ENCODE results near the gene DUOX2. TPM values are rescaled to one million over a fixed set of nuclear protein-coding genes. Genes with fewer than 3 reads are reported as not detected.

DUOX2 gene
- total RNA-seq, 1 experiment from 2014 or later: 0.44 TPM

DNA sequence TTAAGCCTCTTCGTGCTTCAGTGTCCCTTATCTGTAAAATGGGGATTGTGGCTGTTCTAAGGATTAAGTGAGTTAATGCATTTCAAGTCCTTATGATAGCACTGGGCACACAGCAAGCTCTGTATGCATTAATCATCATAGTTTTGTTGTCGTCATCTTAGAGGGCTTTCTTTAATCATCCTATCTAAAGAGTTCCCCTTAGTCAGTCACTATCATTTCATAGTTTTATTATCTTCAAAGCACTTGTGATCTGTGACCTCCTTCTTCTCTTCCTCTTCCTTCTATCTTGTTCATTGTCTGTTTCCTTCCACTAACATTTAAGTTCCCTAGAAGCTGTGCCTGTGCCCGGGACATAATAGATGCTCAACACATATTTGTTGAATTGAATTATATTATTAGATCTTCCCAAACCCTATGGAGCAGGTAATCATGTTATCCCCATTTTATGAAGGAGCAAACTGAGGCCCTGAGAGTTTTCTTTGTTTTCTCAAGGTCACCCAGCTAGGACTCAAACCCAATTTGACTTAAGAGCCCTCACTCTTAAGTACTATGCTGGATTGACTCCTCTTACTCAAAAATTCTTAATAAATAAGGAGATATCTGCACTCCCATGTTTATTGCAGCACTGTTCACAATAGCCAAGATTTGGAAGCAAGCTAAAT is 24.1 kb downstream of the DUOX2 start:
- no peaks in the 10 kb centered on the region for H3K9me2 ChIP-seq (ENCODE audit: insufficient read depth)
- CTCF ChIA-PET: no interaction called here
- H3K27ac ChIP-seq (ENCODE audit: low read depth, low read length): no peak overlapping the region
- TF ChIP-seq POLR2A (IDR thresholded peaks at IDR 0.05; ENCODE audit: borderline replicate concordance, extremely low read depth, insufficient read depth, insufficient read length): no peak
- TF ChIP-seq, protein P1, sequence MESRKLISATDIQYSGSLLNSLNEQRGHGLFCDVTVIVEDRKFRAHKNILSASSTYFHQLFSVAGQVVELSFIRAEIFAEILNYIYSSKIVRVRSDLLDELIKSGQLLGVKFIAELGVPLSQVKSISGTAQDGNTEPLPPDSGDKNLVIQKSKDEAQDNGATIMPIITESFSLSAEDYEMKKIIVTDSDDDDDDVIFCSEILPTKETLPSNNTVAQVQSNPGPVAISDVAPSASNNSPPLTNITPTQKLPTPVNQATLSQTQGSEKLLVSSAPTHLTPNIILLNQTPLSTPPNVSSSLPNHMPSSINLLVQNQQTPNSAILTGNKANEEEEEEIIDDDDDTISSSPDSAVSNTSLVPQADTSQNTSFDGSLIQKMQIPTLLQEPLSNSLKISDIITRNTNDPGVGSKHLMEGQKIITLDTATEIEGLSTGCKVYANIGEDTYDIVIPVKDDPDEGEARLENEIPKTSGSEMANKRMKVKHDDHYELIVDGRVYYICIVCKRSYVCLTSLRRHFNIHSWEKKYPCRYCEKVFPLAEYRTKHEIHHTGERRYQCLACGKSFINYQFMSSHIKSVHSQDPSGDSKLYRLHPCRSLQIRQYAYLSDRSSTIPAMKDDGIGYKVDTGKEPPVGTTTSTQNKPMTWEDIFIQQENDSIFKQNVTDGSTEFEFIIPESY (IDR thresholded peaks at IDR 0.05; ENCODE audit: extremely low read depth, insufficient replicate concordance, low read length): no peak
- no peak for TF ChIP-seq EGR1 (IDR thresholded peaks at IDR 0.05; ENCODE audit: low read depth)
- TF ChIP-seq CBX3 (IDR thresholded peaks at IDR 0.05; ENCODE audit: low read depth): no peak
- TF ChIP-seq, protein P2, sequence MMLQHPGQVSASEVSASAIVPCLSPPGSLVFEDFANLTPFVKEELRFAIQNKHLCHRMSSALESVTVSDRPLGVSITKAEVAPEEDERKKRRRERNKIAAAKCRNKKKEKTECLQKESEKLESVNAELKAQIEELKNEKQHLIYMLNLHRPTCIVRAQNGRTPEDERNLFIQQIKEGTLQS (IDR thresholded peaks at IDR 0.05): no peak
- TF ChIP-seq, protein P3, sequence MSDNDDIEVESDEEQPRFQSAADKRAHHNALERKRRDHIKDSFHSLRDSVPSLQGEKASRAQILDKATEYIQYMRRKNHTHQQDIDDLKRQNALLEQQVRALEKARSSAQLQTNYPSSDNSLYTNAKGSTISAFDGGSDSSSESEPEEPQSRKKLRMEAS (IDR thresholded peaks at IDR 0.05): no peak
- TF ChIP-seq EZH2phosphoT487 (IDR thresholded peaks at IDR 0.05; ENCODE audit: borderline replicate concordance): no peak
- no peak for TF ChIP-seq FOSL1 (IDR thresholded peaks at IDR 0.05; ENCODE audit: low read depth)
- TF ChIP-seq TCF7L2 (IDR thresholded peaks at IDR 0.05; ENCODE audit: borderline replicate concordance, extremely low read depth, insufficient read depth, insufficient read length): no peak
- TF ChIP-seq, protein P4, sequence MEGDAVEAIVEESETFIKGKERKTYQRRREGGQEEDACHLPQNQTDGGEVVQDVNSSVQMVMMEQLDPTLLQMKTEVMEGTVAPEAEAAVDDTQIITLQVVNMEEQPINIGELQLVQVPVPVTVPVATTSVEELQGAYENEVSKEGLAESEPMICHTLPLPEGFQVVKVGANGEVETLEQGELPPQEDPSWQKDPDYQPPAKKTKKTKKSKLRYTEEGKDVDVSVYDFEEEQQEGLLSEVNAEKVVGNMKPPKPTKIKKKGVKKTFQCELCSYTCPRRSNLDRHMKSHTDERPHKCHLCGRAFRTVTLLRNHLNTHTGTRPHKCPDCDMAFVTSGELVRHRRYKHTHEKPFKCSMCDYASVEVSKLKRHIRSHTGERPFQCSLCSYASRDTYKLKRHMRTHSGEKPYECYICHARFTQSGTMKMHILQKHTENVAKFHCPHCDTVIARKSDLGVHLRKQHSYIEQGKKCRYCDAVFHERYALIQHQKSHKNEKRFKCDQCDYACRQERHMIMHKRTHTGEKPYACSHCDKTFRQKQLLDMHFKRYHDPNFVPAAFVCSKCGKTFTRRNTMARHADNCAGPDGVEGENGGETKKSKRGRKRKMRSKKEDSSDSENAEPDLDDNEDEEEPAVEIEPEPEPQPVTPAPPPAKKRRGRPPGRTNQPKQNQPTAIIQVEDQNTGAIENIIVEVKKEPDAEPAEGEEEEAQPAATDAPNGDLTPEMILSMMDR (IDR thresholded peaks at IDR 0.05 in 2 of 3, conservative IDR thresholded peaks at IDR 0.05 in 1 of 3; ENCODE audit: borderline replicate concordance in 1 of 3, insufficient read depth in 1 of 3, low read depth in 2 of 3, low read length in 2 of 3): no peak
- TF ChIP-seq YY1 (IDR thresholded peaks at IDR 0.05; ENCODE audit: extremely low read depth, insufficient replicate concordance, low read depth, low read length): no peak
- TF ChIP-seq SIN3A (IDR thresholded peaks at IDR 0.05; ENCODE audit: low read depth): no peak
- TF ChIP-seq JUND (IDR thresholded peaks at IDR 0.05): no peak
- TF ChIP-seq SRF (IDR thresholded peaks at IDR 0.05; ENCODE audit: low read depth): no peak
- TF ChIP-seq ZNF274 (IDR thresholded peaks at IDR 0.05; ENCODE audit: low read depth, low read length): no peak
- no peak for TF ChIP-seq ELF1 (IDR thresholded peaks at IDR 0.05; ENCODE audit: borderline replicate concordance, low read depth)
- TF ChIP-seq EZH2 (IDR thresholded peaks at IDR 0.05): no peak
- no peak for TF ChIP-seq POLR2AphosphoS5 (IDR thresholded peaks at IDR 0.05; ENCODE audit: low read depth, low read length)
- no peak for TF ChIP-seq CEBPB (IDR thresholded peaks at IDR 0.05; ENCODE audit: low read depth)
- H3K4me3 ChIP-seq (replicated peaks in 1 of 2; ENCODE audit: low read depth in 1 of 2, low read length in 2 of 2): no peak overlapping the region
- DNase-seq (ENCODE audit: low read depth, low spot score) (no peak), ATAC-seq (no peak)
- BruUV-seq (replicated peaks): no TSS peak
- no peaks in the 10 kb centered on the region for H3K9me3 ChIP-seq (ENCODE audit: control insufficient read depth in 1 of 2, insufficient read depth in 1 of 2, low read depth in 1 of 2, low read length in 2 of 2)
- POLR2A ChIA-PET: no interaction called here
- H3K27me3 ChIP-seq (ENCODE audit: insufficient read depth, low read length): peaks cover 14% of the 10 kb centered on the region; the same call in 1 of the 2 replicates
- H2AFZ ChIP-seq (ENCODE audit: low read depth, low read length, poor library complexity, severe bottlenecking): no peak overlapping the region
- H3K79me2 ChIP-seq (ENCODE audit: insufficient read depth, low read length): no peaks in the 10 kb centered on the region
- intact Hi-C loops (cut with micrococcal nuclease): no loop called here
- H4K20me1 ChIP-seq (ENCODE audit: insufficient read depth): no peaks in the 10 kb centered on the region
- no peaks in the 10 kb centered on the region for H3K36me3 ChIP-seq (ENCODE audit: control insufficient read depth in 1 of 2, insufficient read depth in 2 of 2, low read length in 2 of 2)
- no peak overlapping the region for H3K9ac ChIP-seq (ENCODE audit: low read length)
- RAD21 ChIA-PET (ENCODE audit: low non-redundant PET in 1 of 2, low total read pairs in 2 of 2, uncharacterized antibody in 2 of 2, unreplicated experiment in 2 of 2): no interaction called here
- H3K4me2 ChIP-seq (ENCODE audit: low read length): no peak overlapping the region
- peaks cover 0 to 7% of the 10 kb centered on the region in 2 experiments; a peak in 1 of 4 replicates for H3K4me1 ChIP-seq (ENCODE audit: control insufficient read depth in 1 of 2, insufficient read depth in 2 of 2, low read length in 2 of 2)

Measured in HCT116 (cell line).